A549 (cell line): Measurements from ENCODE around the gene FMO5. TPM values are rescaled to one million over a fixed set of nuclear protein-coding genes. Genes with fewer than 3 reads are reported as not detected.

Experiments used
- MYC ChIP-seq: IDR thresholded peaks from 2 replicates; pipeline ENCODE4 v1.6.1; 2012; ENCODE audit warnings: mild to moderate bottlenecking, inconsistent platforms, low read length, improper control_type of control experiment, borderline replicate concordance
- PHF8 ChIP-seq: fragments of 200-600 bp; sonication (generic); IDR thresholded peaks from 2 replicates; pipeline ENCODE4 v1.6.1; 2016; ENCODE audit warnings: low read depth, mild to moderate bottlenecking, antibody characterized with exemption, moderate library complexity, borderline replicate concordance
- RAD21 ChIP-seq, 2 experiments: fragments of >200 bp in 1 of 2; sonication (Bioruptor Twin) in 1 of 2; formaldehyde crosslinking in 1 of 2; IDR thresholded peaks in 1 of 2; conservative IDR thresholded peaks in 1 of 2; 2 replicates in 1 of 2; 3 replicates in 1 of 2; pipeline ENCODE4 v1.6.1; 2012 to 2018; ENCODE audit warnings: inconsistent platforms in 1 of 2
- TFCP2L1 ChIP-seq: fragments of 250-450 bp; sonication (Bioruptor Pico); IDR thresholded peaks from 2 replicates; pipeline ENCODE4 v1.5.0; 2021; ENCODE audit warnings: mild to moderate bottlenecking
- polyA plus RNA-seq, 4 experiments: library from polyadenylated mRNA; depleted of rRNA in 3 of 4; stranded (reverse); fragments of >200 nt; fragmentation: RNase III in 1 of 4; extraction: RNeasy Plus Mini Kit Qiagen cat#74134 plus additional on column Dnase treatment in 1 of 4; gene quantifications; 2 replicates in 3 of 4; 3 replicates in 1 of 4; pipeline ENCODE4 v1.2.3, GENCODE V29; 2011 to 2017

FMO5 gene
- polyA plus RNA-seq, 2 of the 4 experiments (the other 2 are of a cell fraction): 0.37 to 3.4 TPM

DNA sequence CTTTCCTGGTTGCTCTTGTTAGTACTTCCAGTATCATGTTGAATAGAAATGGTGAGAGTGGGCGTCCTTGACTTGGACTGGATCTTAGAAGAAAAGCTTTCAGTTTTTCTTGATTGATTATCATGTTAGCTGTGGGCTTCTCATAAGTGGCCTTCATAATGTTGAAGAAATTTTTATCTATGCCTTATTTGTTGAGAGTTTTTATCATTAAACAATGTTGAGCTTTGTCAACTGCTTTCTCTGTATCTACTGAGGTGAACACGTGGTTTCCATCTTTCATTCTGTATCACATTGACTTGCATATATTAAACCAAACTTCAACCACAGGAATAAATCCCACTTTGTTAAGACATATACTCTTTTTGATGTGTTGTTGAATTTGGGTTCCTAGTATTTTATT, 82.3 kb downstream of the FMO5 start (continued):
- TF ChIP-seq RAD21 (conservative IDR thresholded peaks at IDR 0.05 in 1 of 2, IDR thresholded peaks at IDR 0.05 in 1 of 2) (no peak), TFCP2L1 (CRISPR knock-in tag) (no peak), MYC (no peak), PHF8 (no peak)

Other genes starting within 250 kb of the FMO5 start
- gene PRKAB2, start 52.9 kb downstream of the FMO5 start, polyA plus RNA-seq (2011; rRNA removed): 20.3 and 22.4 TPM in 2 replicates
- 11.0 to 11.4 TPM (median 11.2 TPM) in 3 replicates for gene PRKAB2, start 52.9 kb downstream of the FMO5 start, polyA plus RNA-seq (2017; fragmentation: RNase III; extraction: RNeasy Plus Mini Kit Qiagen cat#74134 plus additional on column Dnase treatment)
- 48.4 and 61.2 TPM in 2 replicates for gene CHD1L, start 17.3 kb upstream of the FMO5 start, polyA plus RNA-seq (2011; rRNA removed)
- gene CHD1L, start 17.3 kb upstream of the FMO5 start, polyA plus RNA-seq (2017; fragmentation: RNase III; extraction: RNeasy Plus Mini Kit Qiagen cat#74134 plus additional on column Dnase treatment): 36.7 to 40.1 TPM (median 37.0 TPM) in 3 replicates